PC-3 (cell line): ENCODE data around the gene MIB1. TPM values are rescaled to one million over a fixed set of nuclear protein-coding genes. Genes with fewer than 3 reads are reported as not detected.

Experiments
- ATAC-seq: fragments of 200-7000 bp; cut with Tn5 transposase; 2 replicates; pipeline ENCODE4 v1.9.1; 2020; ENCODE audit warnings: mild to moderate bottlenecking, moderate library complexity
- BruUV-seq: library from RNA; stranded (reverse); fragments of 400-500 nt; replicated peaks from 2 replicates; lab custom pipeline; 2021; lab: Mats Ljungman, UMichigan
- CTCF ChIA-PET: fragments of 300-600 bp; sonication (Branson Sonifier 250); formaldehyde crosslinking; loops from one replicate; lab custom pipeline; 2022; ENCODE audit warnings: antibody characterized with exemption; lab: Charles Lee
- POLR2A ChIA-PET: fragments of 300-600 bp; sonication (Branson Sonifier 250); formaldehyde crosslinking; loops from one replicate; lab custom pipeline; 2022; ENCODE audit warnings: antibody characterized with exemption; ENCODE audit not compliant: unreplicated experiment; lab: Charles Lee
- DNase-seq: peaks from one replicate; pipeline ENCODE4 v3.0.0-alpha.2; 2015
- H2AFZ ChIP-seq: fragments of 300-600 bp; sonication (generic); 2 replicates; pipeline ENCODE4 v1.6.0; 2016; ENCODE audit warnings: antibody characterized with exemption, low read length
- H3F3A ChIP-seq: fragments of 300-600 bp; sonication (generic); one replicate; pipeline ENCODE4 v1.6.0; 2017; ENCODE audit warnings: antibody characterized with exemption, low read length, control low read depth, mild to moderate bottlenecking; ENCODE audit not compliant: unreplicated experiment
- H3K27ac ChIP-seq: fragments of 300-600 bp; sonication (generic); 2 replicates; pipeline ENCODE4 v1.5.1; 2016; ENCODE audit warnings: mild to moderate bottlenecking, low read length
- H3K27me3 ChIP-seq: fragments of 300-600 bp; sonication (generic); 2 replicates; pipeline ENCODE4 v1.6.1; 2016; ENCODE audit warnings: low read length, mixed read lengths
- H3K36me3 ChIP-seq: fragments of 300-600 bp; sonication (generic); 2 replicates; pipeline ENCODE4 v1.6.1; 2016; ENCODE audit warnings: low read depth, mixed run types, low read length, mixed read lengths
- H3K4me1 ChIP-seq: fragments of 300-600 bp; sonication (generic); 2 replicates; pipeline ENCODE4 v1.5.1; 2016; ENCODE audit warnings: low read length; ENCODE audit not compliant: insufficient read depth
- H3K4me2 ChIP-seq: fragments of 300-600 bp; sonication (generic); 2 replicates; pipeline ENCODE4 v1.6.0; 2016; ENCODE audit warnings: low read length
- H3K4me3 ChIP-seq: fragments of 300-600 bp; sonication (generic); 2 replicates; pipeline ENCODE4 v1.5.1; 2016; ENCODE audit warnings: mild to moderate bottlenecking, low read length, mixed read lengths
- H3K79me2 ChIP-seq: fragments of 300-600 bp; sonication (generic); 2 replicates; pipeline ENCODE4 v1.6.1; 2017; ENCODE audit warnings: low read length, mixed read lengths
- H3K9ac ChIP-seq: fragments of 300-600 bp; sonication (generic); 2 replicates; pipeline ENCODE4 v1.6.0; 2016; ENCODE audit warnings: mild to moderate bottlenecking, low read length
- H3K9me2 ChIP-seq: fragments of 300-600 bp; sonication (generic); replicated peaks from 2 replicates; pipeline ENCODE4 v1.6.1; 2016; ENCODE audit warnings: mixed run types, low read length, mixed read lengths
- H3K9me3 ChIP-seq: fragments of 300-600 bp; sonication (generic); 2 replicates; pipeline ENCODE4 v1.6.1; 2016; ENCODE audit warnings: low read length, mixed read lengths
- H4K20me1 ChIP-seq: fragments of 300-600 bp; sonication (generic); 2 replicates; pipeline ENCODE4 v1.6.1; 2016; ENCODE audit warnings: low read length, mixed read lengths
- CTCF ChIP-seq: fragments of 300-600 bp; sonication (generic); conservative IDR thresholded peaks from 2 replicates; pipeline ENCODE4 v1.5.1; 2017; ENCODE audit warnings: antibody characterized with exemption, low read depth, mild to moderate bottlenecking, low read length
- EZH2 ChIP-seq: fragments of 300-600 bp; sonication (generic); IDR thresholded peaks from one replicate; pipeline ENCODE4 v1.6.1; 2017; ENCODE audit warnings: antibody characterized with exemption, mild to moderate bottlenecking, low read length; ENCODE audit not compliant: unreplicated experiment
- EZH2phosphoT487 ChIP-seq: fragments of 300-600 bp; sonication (generic); IDR thresholded peaks from 2 replicates; pipeline ENCODE4 v1.6.1; 2018; ENCODE audit warnings: mild to moderate bottlenecking, antibody characterized with exemption, low read length, borderline replicate concordance
- intact Hi-C: fragments of 100-400 bp; cut with micrococcal nuclease; formaldehyde crosslinking; loops from 2 replicates; pipeline ENCODE4 v1.9.0; 2023
- total RNA-seq: library from RNA; depleted of rRNA; stranded (reverse); fragments of >200 nt; gene quantifications from 2 replicates; pipeline ENCODE4 v1.2.3, GENCODE V29; 2014

Gene MIB1
- total RNA-seq, 1 experiment from 2014 or later, result 25.1 TPM

DNA sequence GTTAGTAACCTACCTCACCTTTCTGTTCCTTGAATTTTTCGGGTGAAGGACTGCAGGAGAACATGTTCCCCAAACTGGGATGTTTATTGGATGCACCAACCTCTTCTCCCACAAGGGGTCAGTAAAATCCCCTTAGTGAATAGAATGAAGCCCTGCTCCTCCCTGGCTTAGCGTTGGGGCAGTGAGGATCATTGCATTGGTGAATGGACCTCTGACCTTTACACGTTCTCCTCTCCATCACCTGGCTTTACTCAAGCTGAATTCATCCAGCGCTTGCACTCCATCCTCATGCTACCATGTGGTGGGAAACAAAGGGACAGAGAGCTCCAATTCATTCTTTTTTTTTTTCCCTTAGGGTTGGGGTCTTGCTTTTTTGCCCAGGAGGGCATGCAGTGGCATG is 157.2 kb downstream of the MIB1 start:
- Histone ChIP-seq H3K9me2 (no peaks in the 10 kb centered on the region), H3K9me3 (no peaks in the 10 kb centered on the region), H3K79me2 (no peaks in the 10 kb centered on the region), H3F3A (no peaks in the 10 kb centered on the region), H3K36me3 (no peaks in the 10 kb centered on the region), H4K20me1 (no peaks in the 10 kb centered on the region), H3K27me3 (no peaks in the 10 kb centered on the region), H3K4me2 (peak overlapping the region; percentile 30), H3K9ac (no peak overlapping the region), H2AFZ (peak overlapping the region; percentile 85), H3K4me1 (no peaks in the 10 kb centered on the region), H3K4me3 (no peak overlapping the region), H3K27ac (no peak overlapping the region)
- ChIA-PET CTCF (interaction anchor here (0.5 kb wide), 1 partner anchor 899 kb away, joined by 3 read pairs; no protein-coding TSS in a partner anchor), POLR2A (no interaction called here)
- peak; percentile 87 for TF ChIP-seq CTCF
- TF ChIP-seq EZH2, result no peak
- TF ChIP-seq EZH2phosphoT487, result no peak
- ATAC-seq (peak; percentile 74), DNase-seq (peak; percentile 77)
- intact Hi-C loops, result loop anchor here (5.0 kb wide), 2 partner anchors 59 to 664 kb away; no protein-coding TSS in a partner anchor
- BruUV-seq, result no TSS peak

DNA sequence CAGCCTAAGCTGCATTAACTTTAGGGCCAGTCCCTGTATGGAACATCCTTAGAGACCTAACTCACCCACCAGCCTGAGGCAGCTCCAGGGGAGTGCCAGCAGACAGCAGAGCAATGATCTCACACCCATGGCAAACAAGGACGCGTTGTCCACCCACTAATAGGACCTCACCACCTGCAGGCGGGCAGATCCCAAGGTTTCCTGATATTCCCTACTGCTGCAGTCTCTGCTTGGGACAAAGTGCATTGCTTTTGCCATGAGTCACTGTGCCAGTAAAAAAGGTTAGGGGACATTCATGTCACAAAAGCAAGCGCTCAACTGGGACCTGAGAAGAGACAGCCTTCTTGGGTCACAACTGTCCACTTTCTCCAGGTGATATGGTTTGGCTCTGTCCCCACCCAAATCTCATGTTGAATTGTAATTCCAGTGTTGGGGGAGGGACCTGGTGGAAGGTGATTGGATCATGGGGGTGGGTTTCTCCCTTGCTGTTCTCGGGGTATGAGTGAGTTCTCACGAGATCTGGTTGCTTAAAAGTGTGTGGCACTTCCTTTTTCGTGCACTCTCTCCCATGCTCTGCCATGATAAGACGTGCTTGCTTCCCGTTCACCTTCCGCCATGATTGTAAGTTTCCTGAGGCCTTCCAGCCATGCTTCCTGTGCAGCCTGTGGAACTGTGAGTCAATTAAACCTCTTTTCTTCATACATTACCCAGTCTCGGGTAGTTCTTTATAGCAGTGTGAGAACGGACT is 160.2 kb downstream of the MIB1 start:
- no peaks in the 10 kb centered on the region for H3K79me2 ChIP-seq
- H3F3A ChIP-seq, result no peaks in the 10 kb centered on the region
- H3K36me3 ChIP-seq, result no peaks in the 10 kb centered on the region
- no peak for DNase-seq
- no peaks in the 10 kb centered on the region for H3K4me1 ChIP-seq
- H2AFZ ChIP-seq, result no peak overlapping the region
- H3K4me2 ChIP-seq, result no peak overlapping the region
- H3K9me3 ChIP-seq, result no peaks in the 10 kb centered on the region
- H3K27ac ChIP-seq, result no peak overlapping the region
- POLR2A ChIA-PET, result no interaction called here
- H3K9me2 ChIP-seq, result no peaks in the 10 kb centered on the region
- H4K20me1 ChIP-seq, result no peaks in the 10 kb centered on the region
- intact Hi-C loops, result no loop called here
- H3K4me3 ChIP-seq, result no peak overlapping the region
- no TSS peak for BruUV-seq
- TF ChIP-seq CTCF, result no peak
- no peak for TF ChIP-seq EZH2phosphoT487
- no peak for TF ChIP-seq EZH2
- H3K27me3 ChIP-seq, result no peaks in the 10 kb centered on the region
- ATAC-seq, result no peak
- H3K9ac ChIP-seq, result no peak overlapping the region
- CTCF ChIA-PET, result no interaction called here

DNA sequence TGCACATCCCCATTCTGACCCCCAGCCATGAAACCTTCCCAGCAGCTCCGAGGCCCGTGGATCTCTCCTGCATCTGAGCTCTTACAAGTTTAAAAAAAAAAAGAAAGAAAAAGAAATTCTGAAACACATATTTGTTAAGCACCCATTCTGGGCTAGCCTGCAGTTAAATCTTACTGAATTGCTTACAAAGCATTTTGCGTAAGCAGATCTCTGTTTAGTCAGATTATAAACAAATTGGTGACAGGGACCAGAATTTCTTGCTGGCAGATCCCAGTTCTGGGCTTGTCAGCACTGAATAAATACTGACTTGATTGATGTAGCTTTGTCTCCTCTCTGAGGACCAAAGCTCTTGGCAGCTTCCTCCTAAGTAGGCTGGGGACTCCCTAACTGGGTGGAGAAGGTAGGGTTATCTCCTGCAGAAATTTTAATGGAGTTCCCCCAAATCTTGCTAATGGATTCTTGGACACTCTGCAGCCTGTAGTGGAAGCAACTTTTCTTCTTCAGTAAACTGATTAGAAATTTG is 160.9 kb downstream of the MIB1 start:
- ChIA-PET CTCF (no interaction called here), POLR2A (no interaction called here)
- ATAC-seq (no peak), DNase-seq (no peak)
- intact Hi-C loops, result no loop called here
- Histone ChIP-seq H2AFZ (no peak overlapping the region), H3K9me3 (no peaks in the 10 kb centered on the region), H3K9me2 (no peaks in the 10 kb centered on the region), H3K27me3 (no peaks in the 10 kb centered on the region), H3K4me1 (no peaks in the 10 kb centered on the region), H3K79me2 (no peaks in the 10 kb centered on the region), H4K20me1 (no peaks in the 10 kb centered on the region), H3K4me2 (no peak overlapping the region), H3F3A (no peaks in the 10 kb centered on the region), H3K27ac (no peak overlapping the region), H3K9ac (no peak overlapping the region), H3K36me3 (no peaks in the 10 kb centered on the region), H3K4me3 (no peak overlapping the region)
- no peak for TF ChIP-seq EZH2
- no peak for TF ChIP-seq EZH2phosphoT487
- no TSS peak for BruUV-seq
